ENCODE data around the gene TNRC6C. TPM values are rescaled to one million over a fixed set of nuclear protein-coding genes. Genes with fewer than 3 reads are reported as not detected.

The TNRC6C gene
- total RNA-seq, 1 donor from 2014 or later = 13.1 TPM

DNA sequence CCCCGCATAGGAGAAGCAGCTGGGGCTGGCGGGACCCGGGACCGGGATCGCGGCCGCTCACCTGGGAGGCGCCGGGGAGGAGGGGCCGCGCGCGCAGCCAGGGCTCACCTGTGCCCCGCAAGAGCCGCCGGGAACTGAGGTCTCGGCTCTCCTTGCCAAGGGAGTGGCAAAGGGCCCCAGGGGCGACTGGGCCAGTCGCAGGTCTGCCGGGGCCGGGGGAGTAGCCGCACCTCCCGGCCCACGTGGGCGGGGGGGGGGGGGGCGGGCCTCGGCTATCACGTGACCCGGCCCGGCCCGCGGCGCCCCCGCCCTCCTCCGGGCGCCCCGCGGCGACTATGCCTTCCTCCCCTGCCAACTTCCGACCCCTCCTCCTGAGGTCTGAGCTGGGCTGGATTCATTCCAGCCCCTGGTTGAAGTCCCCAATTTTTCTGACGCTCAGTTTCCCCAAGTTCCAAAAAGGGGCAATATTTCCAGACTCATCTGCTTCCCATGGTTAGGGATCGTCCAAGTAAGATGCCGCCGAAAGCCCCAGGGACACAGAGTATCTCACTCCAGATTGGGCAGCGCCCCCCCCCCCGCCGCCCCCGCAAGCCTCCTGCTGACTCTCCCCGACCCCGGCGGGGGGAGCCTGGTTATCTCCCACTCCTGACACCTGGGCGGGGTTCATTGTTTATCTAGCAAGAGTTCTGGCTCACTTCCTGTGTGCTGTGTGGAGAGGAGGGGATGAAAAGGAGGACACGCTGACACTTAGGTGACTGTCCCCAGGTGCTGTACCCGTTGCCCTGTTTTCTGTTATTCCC, 170.2 kb downstream of the TNRC6C start, which contains the start of gene TMC6:
Gene TMC6 (minus strand): TSS at position 205 of the 800 bp plus-strand sequence. CDS start 1,923 bp downstream, outside the sequence.
- Mint-ChIP-seq H3K4me1 (ENCODE audit: unreplicated experiment) (peaks cover 37% of the 10 kb centered on the region), H3K9me3 (ENCODE audit: unreplicated experiment) (no peaks in the 10 kb centered on the region), H3K4me3 (ENCODE audit: unreplicated experiment) (peak within 1 kb of the TSS; percentile 95), H3K27me3 (ENCODE audit: unreplicated experiment) (peaks cover 1% of the 10 kb centered on the region), H3K36me3 (ENCODE audit: low read depth, unreplicated experiment) (peaks cover 3% of the 10 kb centered on the region), H3K27ac (ENCODE audit: unreplicated experiment) (peak within 1 kb of the TSS; percentile 68)
- peak; percentile 63 for DNase-seq (ENCODE audit: low spot score)
- TF ChIP-seq, protein P1, sequence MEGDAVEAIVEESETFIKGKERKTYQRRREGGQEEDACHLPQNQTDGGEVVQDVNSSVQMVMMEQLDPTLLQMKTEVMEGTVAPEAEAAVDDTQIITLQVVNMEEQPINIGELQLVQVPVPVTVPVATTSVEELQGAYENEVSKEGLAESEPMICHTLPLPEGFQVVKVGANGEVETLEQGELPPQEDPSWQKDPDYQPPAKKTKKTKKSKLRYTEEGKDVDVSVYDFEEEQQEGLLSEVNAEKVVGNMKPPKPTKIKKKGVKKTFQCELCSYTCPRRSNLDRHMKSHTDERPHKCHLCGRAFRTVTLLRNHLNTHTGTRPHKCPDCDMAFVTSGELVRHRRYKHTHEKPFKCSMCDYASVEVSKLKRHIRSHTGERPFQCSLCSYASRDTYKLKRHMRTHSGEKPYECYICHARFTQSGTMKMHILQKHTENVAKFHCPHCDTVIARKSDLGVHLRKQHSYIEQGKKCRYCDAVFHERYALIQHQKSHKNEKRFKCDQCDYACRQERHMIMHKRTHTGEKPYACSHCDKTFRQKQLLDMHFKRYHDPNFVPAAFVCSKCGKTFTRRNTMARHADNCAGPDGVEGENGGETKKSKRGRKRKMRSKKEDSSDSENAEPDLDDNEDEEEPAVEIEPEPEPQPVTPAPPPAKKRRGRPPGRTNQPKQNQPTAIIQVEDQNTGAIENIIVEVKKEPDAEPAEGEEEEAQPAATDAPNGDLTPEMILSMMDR (IDR thresholded peaks at IDR 0.05; ENCODE audit: unreplicated experiment) = no peak

DNA sequence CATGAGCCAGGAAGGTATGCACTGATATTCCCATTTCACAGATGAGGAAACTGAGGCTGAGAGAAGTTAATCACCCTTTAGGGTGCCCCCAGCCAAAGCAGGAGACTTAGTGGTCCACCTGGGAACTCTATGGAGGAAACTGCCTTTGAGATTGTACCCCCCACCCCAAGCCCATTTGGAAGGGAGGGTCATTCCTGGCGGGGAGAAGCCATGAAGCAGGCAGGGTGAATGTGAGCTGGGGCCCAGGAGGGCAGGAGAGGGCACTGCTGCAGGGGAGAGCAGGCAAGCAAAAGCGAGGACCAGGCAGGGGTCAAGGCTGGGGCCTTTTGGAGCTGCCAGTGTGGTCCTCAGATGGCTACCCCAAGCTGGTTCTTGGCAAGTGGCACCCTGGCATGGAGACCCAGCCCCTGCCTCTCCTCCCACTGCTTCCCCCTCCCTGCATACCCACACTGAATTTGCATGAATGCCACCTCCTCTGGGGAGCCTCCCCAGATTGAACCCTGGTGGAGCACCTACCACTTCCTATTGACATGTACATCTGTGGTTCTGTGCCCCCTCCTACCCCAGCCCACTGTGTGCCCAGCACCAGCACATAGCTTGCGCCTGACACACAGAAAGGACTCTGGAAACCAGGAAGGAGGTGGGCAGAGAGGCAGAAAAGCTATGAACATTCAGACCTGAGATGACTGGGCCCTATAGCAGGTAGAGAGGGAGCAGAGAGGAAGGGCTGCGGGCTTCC, 171.0 kb downstream of the TNRC6C start:
- DNase-seq (ENCODE audit: low spot score) = no peak
- Mint-ChIP-seq H3K4me1 (ENCODE audit: unreplicated experiment) (peaks cover 39% of the 10 kb centered on the region), H3K27me3 (ENCODE audit: unreplicated experiment) (peaks cover 5% of the 10 kb centered on the region), H3K36me3 (ENCODE audit: low read depth, unreplicated experiment) (peaks cover 8% of the 10 kb centered on the region), H3K9me3 (ENCODE audit: unreplicated experiment) (no peaks in the 10 kb centered on the region), H3K4me3 (ENCODE audit: unreplicated experiment) (peak overlapping the region; percentile 95), H3K27ac (ENCODE audit: unreplicated experiment) (no peak overlapping the region)
- TF ChIP-seq, protein P1 (IDR thresholded peaks at IDR 0.05; ENCODE audit: unreplicated experiment) = no peak

DNA sequence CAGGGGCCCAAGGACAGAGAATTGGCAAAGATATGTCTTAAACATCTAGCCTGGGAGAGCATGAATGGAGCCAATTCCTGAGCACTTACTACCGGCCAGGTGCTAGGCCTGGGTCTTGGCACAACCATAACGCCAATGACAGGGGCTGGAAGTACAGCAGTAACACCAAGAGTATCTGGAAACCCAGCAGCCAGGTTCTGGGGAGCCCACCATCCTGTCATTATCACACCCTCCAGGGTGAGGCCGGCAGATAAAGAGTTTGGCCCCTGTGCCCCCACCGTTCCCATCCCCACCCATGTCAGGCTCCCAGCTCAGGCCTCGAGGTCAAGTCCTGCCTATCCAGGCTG, 171.6 kb downstream of the TNRC6C start:
- TF ChIP-seq, protein P1 (IDR thresholded peaks at IDR 0.05; ENCODE audit: unreplicated experiment) = no peak
- DNase-seq (ENCODE audit: low spot score) = no peak
- Mint-ChIP-seq H3K27ac (ENCODE audit: unreplicated experiment) (peak overlapping the region; percentile 48), H3K4me1 (ENCODE audit: unreplicated experiment) (peaks cover 39% of the 10 kb centered on the region), H3K36me3 (ENCODE audit: low read depth, unreplicated experiment) (peaks cover 9% of the 10 kb centered on the region), H3K27me3 (ENCODE audit: unreplicated experiment) (peaks cover 6% of the 10 kb centered on the region), H3K4me3 (ENCODE audit: unreplicated experiment) (no peak overlapping the region), H3K9me3 (ENCODE audit: unreplicated experiment) (no peaks in the 10 kb centered on the region)

DNA sequence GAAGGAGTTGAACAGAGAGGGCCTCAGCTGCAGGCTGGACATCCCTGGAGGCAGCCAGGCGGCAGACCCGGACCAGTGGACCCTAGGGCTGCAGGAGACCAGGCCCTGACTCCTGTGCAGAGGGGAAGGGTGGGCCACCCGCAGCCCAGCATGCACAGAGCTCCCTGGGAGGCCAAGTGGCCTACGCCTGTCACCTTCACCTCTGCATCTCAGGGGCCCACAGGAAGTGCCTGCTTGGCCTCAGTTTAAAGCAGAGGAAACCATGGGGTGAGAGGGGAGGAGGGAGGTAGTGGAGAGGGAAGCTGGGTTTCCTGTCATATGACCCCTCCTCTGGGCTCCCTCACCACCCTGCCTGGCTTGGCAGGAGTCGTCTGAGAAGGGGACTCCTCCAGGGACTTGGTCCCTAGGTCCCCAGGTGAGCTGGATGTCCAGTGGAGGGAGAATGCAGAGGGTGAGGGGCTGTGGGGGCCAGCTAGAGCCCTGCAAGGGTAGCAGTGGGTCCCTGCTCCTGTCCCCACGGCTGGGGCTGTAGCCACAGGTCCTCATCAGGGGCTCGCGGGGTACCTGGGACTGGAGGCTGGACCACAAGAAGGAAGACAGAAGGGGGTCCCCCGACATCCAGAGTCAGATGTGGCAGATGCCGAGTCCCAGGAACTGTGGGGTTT, 172.1 kb downstream of the TNRC6C start, which contains the start of gene TMC8:
Gene TMC8 (plus strand): TSS at position 335 of the 665 bp plus-strand sequence. CDS start 818 bp downstream, outside the sequence.
- no peak within 1 kb of the TSS for H3K4me3 Mint-ChIP-seq (ENCODE audit: unreplicated experiment)
- H3K9me3 Mint-ChIP-seq (ENCODE audit: unreplicated experiment) = no peaks in the 10 kb centered on the region
- DNase-seq (ENCODE audit: low spot score) = no peak
- peaks cover 13% of the 10 kb centered on the region for H3K36me3 Mint-ChIP-seq (ENCODE audit: low read depth, unreplicated experiment)
- peaks cover 6% of the 10 kb centered on the region for H3K27me3 Mint-ChIP-seq (ENCODE audit: unreplicated experiment)
- peaks cover 39% of the 10 kb centered on the region for H3K4me1 Mint-ChIP-seq (ENCODE audit: unreplicated experiment)
- H3K27ac Mint-ChIP-seq (ENCODE audit: unreplicated experiment) = peak within 1 kb of the TSS; percentile 52
- TF ChIP-seq, protein P1 (IDR thresholded peaks at IDR 0.05; ENCODE audit: unreplicated experiment) = no peak
